CD4-positive, alpha-beta T cell (primary cell): ENCODE data around the gene PTPN12. TPM values are rescaled to one million over a fixed set of nuclear protein-coding genes. Genes with fewer than 3 reads are reported as not detected.

Experiments used
- ATAC-seq: fragments of 200-7000 bp; cut with Tn5 transposase; one replicate; pipeline ENCODE4 v1.10.0; 2022; ENCODE audit warnings: mild to moderate bottlenecking; ENCODE audit not compliant: poor library complexity
- CTCF ChIA-PET: fragments of 350-600 bp; sonication (Branson Sonifier 250); formaldehyde crosslinking; loops from one replicate; lab custom pipeline; 2021; ENCODE audit warnings: antibody characterized with exemption, inconsistent platforms; lab: Charles Lee
- POLR2A ChIA-PET: fragments of 350-600 bp; sonication (Branson Sonifier 250); formaldehyde crosslinking; loops from one replicate; lab custom pipeline; 2021; ENCODE audit warnings: antibody characterized with exemption, inconsistent platforms; lab: Charles Lee
- DNase-seq, 14 experiments: peaks; one replicate each; pipeline ENCODE4 v3.0.0-alpha.2; 2013 to 2020; ENCODE audit warnings: mixed read lengths in 2 of 14
- H3K27ac ChIP-seq, 2 donors: one replicate each; pipeline versions ENCODE4 v1.5.1 to v1.7.0; 2013; ENCODE audit warnings: low read length in 2 of 2, low read depth in 1 of 2, mild to moderate bottlenecking in 1 of 2
- H3K27me3 ChIP-seq, 2 experiments: 1 replicate in 1 of 2; 2 replicates in 1 of 2; pipeline versions ENCODE4 v1.6.1 to v1.7.0; 2013; ENCODE audit warnings: low read length in 2 of 2, control low read depth in 1 of 2, mild to moderate bottlenecking in 1 of 2, moderate library complexity in 1 of 2; ENCODE audit not compliant: insufficient read depth in 2 of 2, control insufficient read depth in 1 of 2
- H3K36me3 ChIP-seq: one replicate; pipeline ENCODE4 v1.6.1; 2013; ENCODE audit warnings: low read length, control low read depth; ENCODE audit not compliant: insufficient read depth
- H3K4me1 ChIP-seq: one replicate; pipeline ENCODE4 v1.6.1; 2013; ENCODE audit warnings: low read length, control low read depth; ENCODE audit not compliant: insufficient read depth
- H3K4me3 ChIP-seq: one replicate; pipeline ENCODE4 v1.5.1; 2013; ENCODE audit warnings: mild to moderate bottlenecking, low read length, moderate library complexity
- H3K9me3 ChIP-seq, 2 experiments: 1 replicate in 1 of 2; 2 replicates in 1 of 2; pipeline versions ENCODE4 v1.6.1 to v1.7.0; 2013; ENCODE audit warnings: low read length in 2 of 2, mild to moderate bottlenecking in 2 of 2, control low read depth in 1 of 2, moderate library complexity in 1 of 2; ENCODE audit not compliant: control insufficient read depth in 1 of 2, insufficient read depth in 1 of 2
- H3K27ac Mint-ChIP-seq: one replicate; pipeline ENCODE4 v1.8.0; 2020; ENCODE audit warnings: mixed read lengths
- H3K27me3 Mint-ChIP-seq: one replicate; pipeline ENCODE4 v1.8.0; 2021; ENCODE audit warnings: mixed read lengths
- H3K36me3 Mint-ChIP-seq: one replicate; pipeline ENCODE4 v1.8.0; 2021; ENCODE audit warnings: low read depth, mixed read lengths
- H3K4me1 Mint-ChIP-seq: one replicate; pipeline ENCODE4 v1.8.0; 2021; ENCODE audit warnings: low read depth, mixed read lengths
- H3K4me3 Mint-ChIP-seq: one replicate; pipeline ENCODE4 v1.8.0; 2020; ENCODE audit warnings: mild to moderate bottlenecking, mixed read lengths
- H3K9me3 Mint-ChIP-seq: one replicate; pipeline ENCODE4 v1.8.0; 2020; ENCODE audit warnings: mixed read lengths
- CTCF ChIP-seq: fragments of 200-600 bp; IDR thresholded peaks from one replicate; pipeline ENCODE4 v1.8.0; 2022; ENCODE audit warnings: antibody characterized with exemption, mild to moderate bottlenecking
- intact Hi-C, 2 experiments: fragments of 100-400 bp; cut with DNase I in 1 of 2; cut with micrococcal nuclease in 1 of 2; formaldehyde crosslinking; loops; one replicate each; pipeline versions ENCODE4 v1.15.1 to v1.9.0; 2023 to 2025; cut with DNase I, micrococcal nuclease
- total RNA-seq, 174 experiments: library from RNA in 2 of 174; stranded (reverse) in 2 of 174; gene quantifications; one replicate each; pipeline ENCODE4 v1.2.3 and lab custom pipeline; 2021 to 2026

PTPN12 gene
- total RNA-seq, 2 experiments from 2014 or later, result 11.7 to 14.8 TPM

GRCh38 chr7:77657427-77658224 is 120.5 kb downstream of the PTPN12 start:
- no peaks in the 10 kb centered on the region for H3K9me3 Mint-ChIP-seq
- Histone ChIP-seq H3K27me3 (no peaks in the 10 kb centered on the region), H3K36me3 (no peaks in the 10 kb centered on the region), H3K27ac (no peak overlapping the region), H3K4me1 (no peaks in the 10 kb centered on the region), H3K9me3 (no peaks in the 10 kb centered on the region), H3K4me3 (no peak overlapping the region)
- no peaks in the 10 kb centered on the region for H3K36me3 Mint-ChIP-seq
- no peak overlapping the region for H3K27ac Mint-ChIP-seq
- peak; percentile 54 for ATAC-seq
- intact Hi-C loops, result loop anchor here (1.0 to 5.0 kb wide), 6 partner anchors 41 to 385 kb away; no protein-coding TSS in a partner anchor
- ChIA-PET POLR2A (interaction anchor here (0.7 kb wide), 1 partner anchor 102 kb away, joined by 3 read pairs; no protein-coding TSS in a partner anchor), CTCF (interaction anchor here (0.8 to 3.8 kb wide), 7 partner anchors 24 to 142 kb away, joined by 3 to 21 read pairs (median 3); no protein-coding TSS in a partner anchor)
- DNase-seq, result peak in 4 of 14 experiments; percentile 29 to 66 (median 64)
- no peaks in the 10 kb centered on the region for H3K27me3 Mint-ChIP-seq
- TF ChIP-seq CTCF, result peak; percentile 83
- no peak overlapping the region for H3K4me3 Mint-ChIP-seq
- H3K4me1 Mint-ChIP-seq, result no peaks in the 10 kb centered on the region

- ChIA-PET CTCF (interaction anchor here (1.0 to 3.8 kb wide), 2 partner anchors 22 to 101 kb away, joined by 3 to 21 read pairs; no protein-coding TSS in a partner anchor), POLR2A (interaction anchor here (0.6 kb wide), 1 partner anchor 1390 kb away, joined by 3 read pairs; no protein-coding TSS in a partner anchor)
- H3K27me3 ChIP-seq, result no peaks in the 10 kb centered on the region
- intact Hi-C loops, result loop anchor here (1.0 to 5.0 kb wide), 5 partner anchors 40 to 383 kb away; no protein-coding TSS in a partner anchor
- H3K9me3 ChIP-seq, result no peaks in the 10 kb centered on the region
- H3K27ac Mint-ChIP-seq, result no peak overlapping the region
- H3K4me1 ChIP-seq, result no peaks in the 10 kb centered on the region
- no peak overlapping the region for H3K27ac ChIP-seq
- no peaks in the 10 kb centered on the region for H3K27me3 Mint-ChIP-seq
- no peaks in the 10 kb centered on the region for H3K9me3 Mint-ChIP-seq
- H3K36me3 ChIP-seq, result no peaks in the 10 kb centered on the region
- DNase-seq (no peak), ATAC-seq (no peak)
- no peak for TF ChIP-seq CTCF
- no peak overlapping the region for H3K4me3 ChIP-seq
- H3K4me1 Mint-ChIP-seq, result no peaks in the 10 kb centered on the region
- no peak overlapping the region for H3K4me3 Mint-ChIP-seq
- no peaks in the 10 kb centered on the region for H3K36me3 Mint-ChIP-seq
Observed at GRCh38 chr7:77658928-77659327, 121.8 kb downstream of the PTPN12 start.

- no peak overlapping the region for H3K4me3 ChIP-seq
- no peaks in the 10 kb centered on the region for H3K9me3 Mint-ChIP-seq
- H3K4me1 Mint-ChIP-seq, result no peaks in the 10 kb centered on the region
- ChIA-PET POLR2A (no interaction called here), CTCF (interaction anchor here (1.4 kb wide), 1 partner anchor 10 kb away, joined by 4 read pairs; no protein-coding TSS in a partner anchor)
- intact Hi-C loops, result no loop called here
- H3K27me3 Mint-ChIP-seq, result no peaks in the 10 kb centered on the region
- H3K27me3 ChIP-seq, result no peaks in the 10 kb centered on the region
- ATAC-seq (no peak), DNase-seq (no peak)
- no peak overlapping the region for H3K27ac Mint-ChIP-seq
- H3K9me3 ChIP-seq, result no peaks in the 10 kb centered on the region
- H3K36me3 Mint-ChIP-seq, result no peaks in the 10 kb centered on the region
- no peak for TF ChIP-seq CTCF
- no peak overlapping the region for H3K27ac ChIP-seq
- no peaks in the 10 kb centered on the region for H3K36me3 ChIP-seq
- H3K4me3 Mint-ChIP-seq, result no peak overlapping the region
- H3K4me1 ChIP-seq, result no peaks in the 10 kb centered on the region
Observed at GRCh38 chr7:77661816-77662215, 124.7 kb downstream of the PTPN12 start.
